ENCODE results near the gene PLA2G4B. TPM values are rescaled to one million over a fixed set of nuclear protein-coding genes. Genes with fewer than 3 reads are reported as not detected.
A peak's percentile ranks its signal among the peaks of the same experiment; 100 is the strongest.

The PLA2G4B gene
- total RNA-seq = 1 to 10 TPM; 1.8 to 7.1 (median 5.8) TPM
- polyA plus RNA-seq = 3.9 TPM
- long read RNA-seq, donor 1 = 0 reads
- long read RNA-seq, donor 2 = 0 reads
- long read RNA-seq, donor 3, partial matches to known transcripts = 0 of 1 reads
- long read RNA-seq, donor 3, other reads (novel, unspliced or antisense) = 1 of 1 reads
- long read RNA-seq, donor 4, partial matches to known transcripts = 0 of 1 reads
- long read RNA-seq, donor 4, other reads (novel, unspliced or antisense) = 1 of 1 reads

GRCh38 chr15:41838400-41838897 lies at the start of gene PLA2G4B:
Gene PLA2G4B (plus strand): TSS chr15:41838847. CDS start chr15:41838914, 67 bp downstream.
- DNase-seq (no peak), ATAC-seq (no peak)
- intact Hi-C loops (cut with DNase I) = no loop called here

GRCh38 chr15:41789236-41789635 lies 49.4 kb upstream of the PLA2G4B start:
- no peak overlapping the region for H3K27ac ChIP-seq (ENCODE audit: low read length)
- intact Hi-C loops (cut with DNase I) = no loop called here
- H3K27me3 ChIP-seq (ENCODE audit: control insufficient read depth, insufficient read depth) = no peaks in the 10 kb centered on the region
- DNase-seq (no peak), ATAC-seq (peak; percentile 45 to 57)
- H3K4me3 ChIP-seq (ENCODE audit: low read length) = no peak overlapping the region
- 56% methylated on average over 4 of the region's 4 CpGs for WGBS
- peaks cover 17% of the 10 kb centered on the region for H3K4me1 ChIP-seq (ENCODE audit: control insufficient read depth, insufficient read depth, low read length)
- H3K9me3 ChIP-seq (ENCODE audit: control insufficient read depth, low read length) = no peaks in the 10 kb centered on the region

More at GRCh38 chr15:41838400-41838897, at the start of gene PLA2G4B:
- H3K4me3 ChIP-seq (ENCODE audit: low read length) = no peak within 1 kb of the TSS
- 81% methylated on average over 6 of the region's 6 CpGs for WGBS
- no peaks in the 10 kb centered on the region for H3K27me3 ChIP-seq (ENCODE audit: control insufficient read depth, insufficient read depth)
- H3K27ac ChIP-seq (ENCODE audit: low read length) = no peak within 1 kb of the TSS
- H3K4me1 ChIP-seq (ENCODE audit: control insufficient read depth, insufficient read depth, low read length) = no peaks in the 10 kb centered on the region
- no peaks in the 10 kb centered on the region for H3K9me3 ChIP-seq (ENCODE audit: control insufficient read depth, low read length)

GRCh38 chr15:41789662-41790061 lies 49.0 kb upstream of the PLA2G4B start:
- Histone ChIP-seq H3K9me3 (ENCODE audit: control insufficient read depth, low read length) (no peaks in the 10 kb centered on the region), H3K4me3 (ENCODE audit: low read length) (no peak overlapping the region), H3K27me3 (ENCODE audit: control insufficient read depth, insufficient read depth) (no peaks in the 10 kb centered on the region), H3K4me1 (ENCODE audit: control insufficient read depth, insufficient read depth, low read length) (peaks cover 17% of the 10 kb centered on the region), H3K27ac (ENCODE audit: low read length) (no peak overlapping the region)
- ATAC-seq = no peak
- no peak for DNase-seq
- intact Hi-C loops (cut with DNase I) = no loop called here

GRCh38 chr15:41790169-41790568 lies 48.5 kb upstream of the PLA2G4B start:
- Histone ChIP-seq H3K4me1 (ENCODE audit: control insufficient read depth, insufficient read depth, low read length) (peaks cover 17% of the 10 kb centered on the region), H3K27ac (ENCODE audit: low read length) (no peak overlapping the region), H3K9me3 (ENCODE audit: control insufficient read depth, low read length) (no peaks in the 10 kb centered on the region), H3K27me3 (ENCODE audit: control insufficient read depth, insufficient read depth) (no peaks in the 10 kb centered on the region), H3K4me3 (ENCODE audit: low read length) (no peak overlapping the region)
- DNase-seq (no peak), ATAC-seq (peak in 1 of 2 donors; percentile 34)
- WGBS = 89% methylated on average over 3 of the region's 3 CpGs
- intact Hi-C loops (cut with DNase I) = no loop called here

GRCh38 chr15:41790756-41791546 lies 47.7 kb upstream of the PLA2G4B start:
- intact Hi-C loops (cut with DNase I) = no loop called here
- peaks cover 17% of the 10 kb centered on the region for H3K4me1 ChIP-seq (ENCODE audit: control insufficient read depth, insufficient read depth, low read length)
- WGBS = 37% methylated on average over 5 of the region's 5 CpGs
- peak overlapping the region; percentile 5 for H3K27ac ChIP-seq (ENCODE audit: low read length)
- DNase-seq = peak in 2 of 3 donors; percentile 49 to 66
- no peak overlapping the region for H3K4me3 ChIP-seq (ENCODE audit: low read length)
- peak; percentile 70 to 83 for ATAC-seq
- no peaks in the 10 kb centered on the region for H3K9me3 ChIP-seq (ENCODE audit: control insufficient read depth, low read length)
- H3K27me3 ChIP-seq (ENCODE audit: control insufficient read depth, insufficient read depth) = no peaks in the 10 kb centered on the region

GRCh38 chr15:41791547-41791937 lies 47.1 kb upstream of the PLA2G4B start:
- intact Hi-C loops (cut with DNase I) = no loop called here
- no peak overlapping the region for H3K4me3 ChIP-seq (ENCODE audit: low read length)
- H3K27ac ChIP-seq (ENCODE audit: low read length) = peak overlapping the region; percentile 5
- DNase-seq (no peak), ATAC-seq (peak in 1 of 2 donors; percentile 34)
- no peaks in the 10 kb centered on the region for H3K9me3 ChIP-seq (ENCODE audit: control insufficient read depth, low read length)
- peaks cover 17% of the 10 kb centered on the region for H3K4me1 ChIP-seq (ENCODE audit: control insufficient read depth, insufficient read depth, low read length)
- H3K27me3 ChIP-seq (ENCODE audit: control insufficient read depth, insufficient read depth) = no peaks in the 10 kb centered on the region
- 82% methylated on average over 4 of the region's 4 CpGs for WGBS

- intact Hi-C loops (cut with DNase I) = no loop called here
- DNase-seq = no peak
- no peak overlapping the region for H3K4me3 ChIP-seq (ENCODE audit: low read length)
- H3K27me3 ChIP-seq (ENCODE audit: control insufficient read depth, insufficient read depth) = no peaks in the 10 kb centered on the region
- 66% methylated on average over 5 of the region's 5 CpGs for WGBS
- no peak overlapping the region for H3K27ac ChIP-seq (ENCODE audit: low read length)
- peaks cover 17% of the 10 kb centered on the region for H3K4me1 ChIP-seq (ENCODE audit: control insufficient read depth, insufficient read depth, low read length)
- H3K9me3 ChIP-seq (ENCODE audit: control insufficient read depth, low read length) = no peaks in the 10 kb centered on the region
- ATAC-seq = no peak
Measured at GRCh38 chr15:41792000-41792637, 46.5 kb upstream of the PLA2G4B start.

- intact Hi-C loops (cut with DNase I) = no loop called here
- DNase-seq = no peak
Measured at GRCh38 chr15:41794081-41794480, 44.6 kb upstream of the PLA2G4B start.

GRCh38 chr15:41795996-41796856 lies 42.4 kb upstream of the PLA2G4B start:
- peak; percentile 54 to 66 for ATAC-seq

More at GRCh38 chr15:41794081-41794480, 44.6 kb upstream of the PLA2G4B start:
- peaks cover 22% of the 10 kb centered on the region for H3K4me1 ChIP-seq (ENCODE audit: control insufficient read depth, insufficient read depth, low read length)
- no peak for ATAC-seq
- WGBS = 66% methylated on average over 4 of the region's 4 CpGs
- H3K9me3 ChIP-seq (ENCODE audit: control insufficient read depth, low read length) = no peaks in the 10 kb centered on the region
- no peak overlapping the region for H3K4me3 ChIP-seq (ENCODE audit: low read length)
- no peaks in the 10 kb centered on the region for H3K27me3 ChIP-seq (ENCODE audit: control insufficient read depth, insufficient read depth)
- no peak overlapping the region for H3K27ac ChIP-seq (ENCODE audit: low read length)

GRCh38 chr15:41797201-41797944 lies 41.3 kb upstream of the PLA2G4B start:
- no peak overlapping the region for H3K27ac ChIP-seq (ENCODE audit: low read length)
- 83% methylated on average over 8 of the region's 8 CpGs for WGBS
- H3K27me3 ChIP-seq (ENCODE audit: control insufficient read depth, insufficient read depth) = no peaks in the 10 kb centered on the region
- DNase-seq (no peak), ATAC-seq (no peak)
- no peak overlapping the region for H3K4me3 ChIP-seq (ENCODE audit: low read length)
- peaks cover 7% of the 10 kb centered on the region for H3K4me1 ChIP-seq (ENCODE audit: control insufficient read depth, insufficient read depth, low read length)
- intact Hi-C loops (cut with DNase I) = no loop called here
- H3K9me3 ChIP-seq (ENCODE audit: control insufficient read depth, low read length) = no peaks in the 10 kb centered on the region

More at GRCh38 chr15:41795996-41796856, 42.4 kb upstream of the PLA2G4B start:
- Histone ChIP-seq H3K4me1 (ENCODE audit: control insufficient read depth, insufficient read depth, low read length) (peaks cover 10% of the 10 kb centered on the region), H3K27me3 (ENCODE audit: control insufficient read depth, insufficient read depth) (no peaks in the 10 kb centered on the region), H3K9me3 (ENCODE audit: control insufficient read depth, low read length) (no peaks in the 10 kb centered on the region), H3K4me3 (ENCODE audit: low read length) (no peak overlapping the region), H3K27ac (ENCODE audit: low read length) (no peak overlapping the region)
- intact Hi-C loops (cut with DNase I) = no loop called here
- DNase-seq = no peak
- 61% methylated on average over 10 of the region's 10 CpGs for WGBS
